Ectodermal cell (in vitro differentiated cells): ENCODE measurements around the gene UVSSA. TPM values are rescaled to one million over a fixed set of nuclear protein-coding genes. Genes with fewer than 3 reads are reported as not detected.

ENCODE experiments used
- H3K27ac ChIP-seq: 2 replicates; pipeline ENCODE4 v1.7.0; 2013; ENCODE audit warnings: mild to moderate bottlenecking, low read depth, low read length; ENCODE audit not compliant: insufficient read depth, poor library complexity, severe bottlenecking
- H3K27me3 ChIP-seq: 2 replicates; pipeline ENCODE4 v1.7.0; 2013; ENCODE audit warnings: mild to moderate bottlenecking, low read length; ENCODE audit not compliant: insufficient read depth, control insufficient read depth, poor library complexity, severe bottlenecking
- H3K36me3 ChIP-seq: one replicate; pipeline ENCODE4 v1.7.0; 2013; ENCODE audit warnings: low read length; ENCODE audit not compliant: control insufficient read depth, insufficient read depth
- H3K4me1 ChIP-seq: one replicate; pipeline ENCODE4 v1.7.0; 2013; ENCODE audit warnings: low read length; ENCODE audit not compliant: control insufficient read depth, insufficient read depth
- H3K4me3 ChIP-seq: 2 replicates; pipeline ENCODE4 v1.7.0; 2013; ENCODE audit warnings: low read depth, low read length, control low read depth; ENCODE audit not compliant: insufficient read depth
- H3K9me3 ChIP-seq: 2 replicates; pipeline ENCODE4 v1.7.0; 2013; ENCODE audit warnings: mild to moderate bottlenecking, low read length, moderate library complexity; ENCODE audit not compliant: control insufficient read depth
- WGBS, 2 experiments: methylation state at CpG; one replicate each; pipeline ENCODE4 v1.1.7; 2013; ENCODE audit warnings: missing lambda C conversion rate in 2 of 2; 5-methylcytosine and 5-hydroxymethylcytosine counted together
- polyA plus RNA-seq, 4 experiments: library from polyadenylated mRNA; stranded (reverse); fragments of 50-300 nt; gene quantifications; one replicate each; pipeline ENCODE4 v1.2.3, GENCODE V29; 2013

UVSSA gene
- 17.3 TPM for polyA plus RNA-seq (2013, experiment 1 of 4)
- 21.0 TPM for polyA plus RNA-seq (2013, experiment 2 of 4)
- polyA plus RNA-seq (2013, experiment 3 of 4), result 14.3 TPM
- 16.5 TPM for polyA plus RNA-seq (2013, experiment 4 of 4)

GRCh38 chr4:1346781-1347409 is at the start of gene UVSSA:
Gene UVSSA, plus strand, starts transcription at chr4:1347208. Its CDS starts 884 bp downstream, at chr4:1348092.
- H3K27ac ChIP-seq, result peak within 1 kb of the TSS; percentile 86
- H3K4me1 ChIP-seq, result no peaks in the 10 kb centered on the region
- no peaks in the 10 kb centered on the region for H3K9me3 ChIP-seq
- peak within 1 kb of the TSS; percentile 84 for H3K4me3 ChIP-seq
- WGBS, 2 experiments, result 0% methylated on average over 76 of the region's 76 CpGs
- H3K36me3 ChIP-seq, result no peaks in the 10 kb centered on the region
- H3K27me3 ChIP-seq, result no peaks in the 10 kb centered on the region

- Histone ChIP-seq H3K27ac (no peak overlapping the region), H3K4me3 (no peak overlapping the region), H3K4me1 (no peaks in the 10 kb centered on the region), H3K36me3 (no peaks in the 10 kb centered on the region), H3K27me3 (no peaks in the 10 kb centered on the region), H3K9me3 (no peaks in the 10 kb centered on the region)
- 80 to 81% methylated on average over 32 of the region's 32 CpGs for WGBS, 2 experiments
These were observed 49.3 kb upstream of the UVSSA start for GRCh38 chr4:1297456-1298325.

- no peaks in the 10 kb centered on the region for H3K36me3 ChIP-seq
- 94 to 96% methylated on average over 7 of the region's 7 CpGs for WGBS, 2 experiments
- H3K27me3 ChIP-seq, result no peaks in the 10 kb centered on the region
These were observed 48.5 kb upstream of the UVSSA start for GRCh38 chr4:1298461-1298860.

GRCh38 chr4:1299301-1299860 is 47.6 kb upstream of the UVSSA start:
- no peaks in the 10 kb centered on the region for H3K27me3 ChIP-seq
- no peaks in the 10 kb centered on the region for H3K9me3 ChIP-seq
- WGBS, 2 experiments, result 88 to 90% methylated on average over 15 of the region's 15 CpGs
- H3K36me3 ChIP-seq, result no peaks in the 10 kb centered on the region
- no peaks in the 10 kb centered on the region for H3K4me1 ChIP-seq
- no peak overlapping the region for H3K27ac ChIP-seq
- no peak overlapping the region for H3K4me3 ChIP-seq

More at GRCh38 chr4:1298461-1298860, 48.5 kb upstream of the UVSSA start:
- Histone ChIP-seq H3K4me3 (no peak overlapping the region), H3K4me1 (no peaks in the 10 kb centered on the region), H3K9me3 (no peaks in the 10 kb centered on the region), H3K27ac (no peak overlapping the region)

- Histone ChIP-seq H3K27ac (no peak overlapping the region), H3K27me3 (no peaks in the 10 kb centered on the region), H3K4me1 (no peaks in the 10 kb centered on the region), H3K4me3 (no peak overlapping the region), H3K9me3 (no peaks in the 10 kb centered on the region), H3K36me3 (no peaks in the 10 kb centered on the region)
- WGBS, 2 experiments, result 91% methylated on average over 40 of the region's 40 CpGs
These were observed 46.2 kb upstream of the UVSSA start for GRCh38 chr4:1300466-1301455.

- Histone ChIP-seq H3K36me3 (no peaks in the 10 kb centered on the region), H3K4me1 (no peaks in the 10 kb centered on the region), H3K27me3 (no peaks in the 10 kb centered on the region), H3K27ac (no peak overlapping the region), H3K4me3 (no peak overlapping the region), H3K9me3 (no peaks in the 10 kb centered on the region)
- 79 to 82% methylated on average over 2 of the region's 4 CpGs for whole genome bisulfite sequencing, 2 experiments
These were observed 44.8 kb upstream of the UVSSA start for GRCh38 chr4:1302159-1302558.

GRCh38 chr4:1305261-1305711 is 41.7 kb upstream of the UVSSA start:
- WGBS, 2 experiments, result 88 to 90% methylated on average over 13 of the region's 13 CpGs
- Histone ChIP-seq H3K27me3 (no peaks in the 10 kb centered on the region), H3K9me3 (no peaks in the 10 kb centered on the region), H3K4me1 (peaks cover 5% of the 10 kb centered on the region), H3K36me3 (no peaks in the 10 kb centered on the region), H3K4me3 (no peak overlapping the region), H3K27ac (no peak overlapping the region)

GRCh38 chr4:1305781-1306455 is 41.1 kb upstream of the UVSSA start:
- no peaks in the 10 kb centered on the region for H3K36me3 ChIP-seq
- H3K9me3 ChIP-seq, result no peaks in the 10 kb centered on the region
- no peak overlapping the region for H3K4me3 ChIP-seq
- 87 to 89% methylated on average over 17 of the region's 17 CpGs for WGBS, 2 experiments
- peaks cover 5% of the 10 kb centered on the region for H3K4me1 ChIP-seq
- no peaks in the 10 kb centered on the region for H3K27me3 ChIP-seq
- H3K27ac ChIP-seq, result no peak overlapping the region
